LNCaP clone FGC (cell line): ENCODE data around the gene HHIPL1.

Source experiments
- DNase-seq: peaks from one replicate; pipeline ENCODE4 v3.0.0-alpha.2; 2011; ENCODE audit warnings: low read depth
- H3K4me3 ChIP-seq: 2 replicates; pipeline ENCODE4 v1.5.1; 2011; ENCODE audit warnings: mild to moderate bottlenecking, low read depth, low read length, control low read depth
- TF ChIP-seq, protein P1 (sequence below): IDR thresholded peaks from 2 replicates; pipeline ENCODE4 v1.5.1; 2012; ENCODE audit warnings: mild to moderate bottlenecking; ENCODE audit not compliant: control insufficient read depth, insufficient read depth; ENCODE audit errors: extremely low read depth

HHIPL1 gene

DNA sequence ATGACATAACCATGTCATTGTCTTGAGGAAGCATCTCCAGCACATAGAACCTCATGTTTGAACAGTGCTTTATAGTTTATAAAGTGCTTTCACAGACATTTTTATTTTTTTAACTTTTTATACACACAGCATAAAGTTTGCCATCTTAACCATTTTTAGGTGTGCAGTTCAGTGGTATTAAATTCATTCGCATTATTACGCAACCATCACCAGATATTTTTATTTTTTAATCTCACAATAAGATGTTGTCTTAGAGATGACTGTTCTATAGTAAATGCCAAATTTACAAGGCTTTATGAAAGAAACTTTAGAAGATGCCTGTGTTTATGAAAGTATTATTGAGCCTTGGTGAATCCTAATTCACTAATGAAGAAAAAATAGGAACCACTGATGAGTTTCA, 59.1 kb downstream of the HHIPL1 start:
- TF ChIP-seq, protein P1, sequence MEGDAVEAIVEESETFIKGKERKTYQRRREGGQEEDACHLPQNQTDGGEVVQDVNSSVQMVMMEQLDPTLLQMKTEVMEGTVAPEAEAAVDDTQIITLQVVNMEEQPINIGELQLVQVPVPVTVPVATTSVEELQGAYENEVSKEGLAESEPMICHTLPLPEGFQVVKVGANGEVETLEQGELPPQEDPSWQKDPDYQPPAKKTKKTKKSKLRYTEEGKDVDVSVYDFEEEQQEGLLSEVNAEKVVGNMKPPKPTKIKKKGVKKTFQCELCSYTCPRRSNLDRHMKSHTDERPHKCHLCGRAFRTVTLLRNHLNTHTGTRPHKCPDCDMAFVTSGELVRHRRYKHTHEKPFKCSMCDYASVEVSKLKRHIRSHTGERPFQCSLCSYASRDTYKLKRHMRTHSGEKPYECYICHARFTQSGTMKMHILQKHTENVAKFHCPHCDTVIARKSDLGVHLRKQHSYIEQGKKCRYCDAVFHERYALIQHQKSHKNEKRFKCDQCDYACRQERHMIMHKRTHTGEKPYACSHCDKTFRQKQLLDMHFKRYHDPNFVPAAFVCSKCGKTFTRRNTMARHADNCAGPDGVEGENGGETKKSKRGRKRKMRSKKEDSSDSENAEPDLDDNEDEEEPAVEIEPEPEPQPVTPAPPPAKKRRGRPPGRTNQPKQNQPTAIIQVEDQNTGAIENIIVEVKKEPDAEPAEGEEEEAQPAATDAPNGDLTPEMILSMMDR, result no peak
- H3K4me3 ChIP-seq, result no peak overlapping the region
- no peak for DNase-seq

DNA sequence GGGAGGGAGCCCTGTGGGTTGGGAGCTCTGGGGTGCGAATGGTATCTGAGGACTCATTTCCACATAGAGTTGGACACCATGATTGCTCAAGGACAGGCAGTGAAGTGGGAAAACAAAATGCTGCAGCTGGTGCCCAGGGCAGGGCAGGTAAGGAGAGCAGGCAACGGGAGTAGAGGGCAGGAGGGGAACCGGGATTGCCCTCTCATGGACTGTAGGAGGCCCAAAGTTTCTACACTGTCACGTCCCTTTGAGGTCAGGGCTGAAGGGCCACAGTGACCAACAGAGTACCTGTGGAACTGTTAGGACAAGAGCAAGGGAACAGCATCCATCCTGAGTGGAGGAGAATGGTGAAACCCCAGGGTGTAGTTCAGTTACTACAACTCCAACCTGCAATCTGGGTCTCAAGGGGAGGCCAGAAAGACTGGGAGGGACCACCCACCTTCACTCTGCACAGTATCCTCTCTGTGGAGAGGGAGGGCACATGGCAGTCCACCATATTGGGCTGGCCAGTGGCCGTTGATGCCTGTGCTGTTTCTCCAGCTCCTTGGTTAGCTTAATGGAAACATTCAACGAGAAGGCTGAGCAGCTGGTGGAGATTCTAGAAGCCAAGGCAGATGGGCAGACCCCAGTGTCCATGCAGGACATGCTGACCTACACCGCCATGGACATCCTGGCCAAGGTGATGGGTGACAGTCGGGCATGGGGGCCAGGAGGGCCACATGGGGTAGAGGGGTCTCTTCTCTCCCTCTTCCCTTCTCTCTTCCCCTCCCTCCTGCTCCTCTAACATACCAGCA, 61.4 kb downstream of the HHIPL1 start:
- H3K4me3 ChIP-seq, result no peak overlapping the region
- TF ChIP-seq, protein P1, result no peak
- no peak for DNase-seq

DNA sequence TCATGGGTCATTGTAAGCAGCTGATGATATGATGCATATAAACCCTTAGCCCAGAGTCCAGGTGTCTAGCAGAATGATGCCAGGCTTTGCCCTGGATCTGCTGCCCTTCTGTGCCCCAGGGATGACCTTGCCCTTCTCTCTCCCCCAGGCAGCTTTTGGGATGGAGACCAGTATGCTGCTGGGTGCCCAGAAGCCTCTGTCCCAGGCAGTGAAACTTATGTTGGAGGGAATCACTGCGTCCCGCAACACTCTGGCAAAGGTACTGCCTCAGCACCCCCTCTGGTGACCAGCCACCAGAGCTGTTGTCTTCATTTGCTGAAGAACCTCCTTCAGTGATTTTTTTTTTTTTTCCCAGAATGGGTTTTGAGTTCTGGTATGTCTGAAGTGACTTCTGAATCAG, 62.5 kb downstream of the HHIPL1 start:
- TF ChIP-seq, protein P1, result no peak
- no peak overlapping the region for H3K4me3 ChIP-seq
- DNase-seq, result no peak

DNA sequence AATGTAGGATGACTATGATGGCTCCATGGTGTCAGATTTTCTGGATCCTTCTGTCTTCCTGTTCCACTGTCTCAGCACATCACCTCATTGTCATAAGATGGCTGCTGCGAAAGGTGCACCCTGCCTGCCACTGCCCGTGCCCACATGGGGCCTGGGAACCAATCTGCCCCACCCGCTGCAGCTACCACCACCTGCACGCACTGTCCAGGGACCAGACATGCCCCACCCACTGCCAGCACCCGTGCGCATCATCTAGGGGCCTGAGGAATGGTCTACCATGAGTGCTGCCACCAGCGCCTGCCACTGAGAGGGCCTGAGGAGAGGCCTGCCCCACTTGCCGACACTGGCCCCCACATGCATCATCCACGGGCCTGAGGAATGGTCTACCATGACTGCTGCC, 63.0 kb downstream of the HHIPL1 start:
- no peak overlapping the region for H3K4me3 ChIP-seq
- TF ChIP-seq, protein P1, result no peak
- DNase-seq, result no peak

DNA sequence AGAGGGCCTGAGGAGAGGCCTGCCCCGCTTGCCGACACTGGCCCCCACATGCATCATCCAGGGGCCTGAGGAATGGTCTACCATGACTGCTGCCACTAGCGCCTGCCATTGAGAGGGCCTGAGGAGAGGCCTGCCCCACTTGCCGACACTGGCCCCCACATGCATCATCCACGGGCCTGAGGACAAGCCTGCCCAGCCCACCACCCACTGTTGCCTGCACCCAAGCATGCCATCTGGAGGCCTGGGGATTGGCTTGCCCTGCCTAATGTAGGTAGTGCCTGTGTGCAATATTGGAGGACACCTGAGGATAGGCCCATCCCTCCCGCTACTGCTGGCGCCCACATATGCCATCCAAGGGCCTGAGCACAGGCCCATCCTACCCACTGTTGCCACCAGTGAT, 63.5 kb downstream of the HHIPL1 start:
- TF ChIP-seq, protein P1, result no peak

DNA sequence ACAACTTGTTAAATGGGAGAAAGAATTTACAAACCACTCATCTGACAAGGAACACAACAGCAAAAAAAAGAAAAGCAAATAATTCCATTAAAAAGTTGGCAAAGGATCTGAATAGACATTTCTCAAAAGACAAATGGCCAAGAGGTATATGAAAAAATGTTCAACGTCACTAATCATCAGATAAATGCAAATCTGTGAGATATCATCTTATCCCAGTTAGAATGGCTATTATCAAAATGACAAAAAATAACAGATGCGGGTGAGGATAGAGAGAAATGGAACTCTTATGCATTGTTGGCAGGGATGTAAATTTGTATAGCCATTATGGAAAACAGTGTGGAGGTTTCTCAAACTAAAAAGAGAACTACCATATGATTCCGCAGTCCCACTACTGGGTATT, 69.0 kb downstream of the HHIPL1 start:
- no peak for DNase-seq

More for the DNA sequence above, 63.5 kb downstream of the HHIPL1 start:
- DNase-seq, result no peak
- no peak overlapping the region for H3K4me3 ChIP-seq

More for the DNA sequence above, 69.0 kb downstream of the HHIPL1 start:
- TF ChIP-seq, protein P1, result no peak
- H3K4me3 ChIP-seq, result no peak overlapping the region
